SK-N-SH treated with all-trans-retinoic acid at 6 μM for 48 hours (cell line): ENCODE data around the gene HAAO.

Source experiments
- ATAC-seq: fragments of 200-7000 bp; cut with Tn5 transposase; 3 replicates; pipeline ENCODE4 v1.9.1; 2020; ENCODE audit warnings: mild to moderate bottlenecking, moderate library complexity
- ARNTL ChIP-seq: fragments of 450-650 bp; formaldehyde crosslinking; IDR thresholded peaks from 2 replicates; pipeline ENCODE4 v1.5.0; 2020; ENCODE audit warnings: low read depth, mild to moderate bottlenecking, moderate library complexity, borderline replicate concordance
- BACH2 ChIP-seq: fragments of 250-450 bp; sonication (Bioruptor Pico); IDR thresholded peaks from 2 replicates; pipeline ENCODE4 v1.9.0; 2021; ENCODE audit warnings: mild to moderate bottlenecking, borderline replicate concordance
- CSDC2 ChIP-seq: fragments of 250-450 bp; sonication (Bioruptor Pico); IDR thresholded peaks from 2 replicates; pipeline ENCODE4 v1.5.0; 2020; ENCODE audit warnings: mild to moderate bottlenecking, moderate library complexity
- CSRNP3 ChIP-seq: fragments of 250-450 bp; sonication (Bioruptor Pico); IDR thresholded peaks from 2 replicates; pipeline ENCODE4 v1.5.1; 2021; ENCODE audit warnings: mild to moderate bottlenecking, moderate library complexity
- ESRRG ChIP-seq: fragments of 250-450 bp; sonication (Bioruptor Pico); IDR thresholded peaks from 2 replicates; pipeline ENCODE4 v1.6.1; 2021; ENCODE audit warnings: mild to moderate bottlenecking
- GLIS3 ChIP-seq: fragments of 250-450 bp; sonication (Bioruptor Pico); IDR thresholded peaks from 2 replicates; pipeline ENCODE4 v1.5.0; 2020; ENCODE audit warnings: mild to moderate bottlenecking, moderate library complexity
- ISL1 ChIP-seq: fragments of 250-450 bp; sonication (Bioruptor Pico); IDR thresholded peaks from 2 replicates; pipeline ENCODE4 v2.1.2; 2022; ENCODE audit warnings: mild to moderate bottlenecking, moderate library complexity
- OSR1 ChIP-seq: fragments of 250-450 bp; sonication (Bioruptor Pico); IDR thresholded peaks from 2 replicates; pipeline ENCODE4 v1.8.0; 2022; ENCODE audit warnings: moderate library complexity, mild to moderate bottlenecking, inconsistent platforms
- PATZ1 ChIP-seq: fragments of 250-450 bp; sonication (Bioruptor Pico); IDR thresholded peaks from 2 replicates; pipeline ENCODE4 v1.8.0; 2020; ENCODE audit warnings: mild to moderate bottlenecking, moderate library complexity, borderline replicate concordance
- POU6F1 ChIP-seq: fragments of 250-450 bp; sonication (Bioruptor Pico); IDR thresholded peaks from 2 replicates; pipeline ENCODE4 v1.8.0; 2021; ENCODE audit warnings: low read depth, mild to moderate bottlenecking, moderate library complexity, borderline replicate concordance
- PPARA ChIP-seq: fragments of 250-450 bp; sonication (Bioruptor Pico); IDR thresholded peaks from 2 replicates; pipeline ENCODE4 v1.5.0; 2020; ENCODE audit warnings: mild to moderate bottlenecking, borderline replicate concordance
- RARB ChIP-seq: fragments of 250-450 bp; sonication (Bioruptor Pico); IDR thresholded peaks from 2 replicates; pipeline ENCODE4 v1.8.0; 2021; ENCODE audit warnings: mild to moderate bottlenecking, moderate library complexity
- SNAI2 ChIP-seq: fragments of 250-450 bp; sonication (Bioruptor Pico); IDR thresholded peaks from 2 replicates; pipeline ENCODE4 v1.5.0; 2020; ENCODE audit warnings: mild to moderate bottlenecking, moderate library complexity
- TCF4 ChIP-seq: fragments of 250-450 bp; sonication (Bioruptor Pico); IDR thresholded peaks from 2 replicates; pipeline ENCODE4 v1.8.0; 2021; ENCODE audit warnings: mild to moderate bottlenecking, moderate library complexity, borderline replicate concordance
- TOX ChIP-seq: fragments of 250-450 bp; sonication (Bioruptor Pico); IDR thresholded peaks from 2 replicates; pipeline ENCODE4 v1.8.0; 2021; ENCODE audit warnings: mild to moderate bottlenecking, moderate library complexity, borderline replicate concordance
- TSHZ2 ChIP-seq: fragments of 250-450 bp; sonication (Bioruptor Pico); IDR thresholded peaks from 2 replicates; pipeline ENCODE4 v1.5.0; 2020; ENCODE audit warnings: mild to moderate bottlenecking, moderate library complexity
- ZC3H10 ChIP-seq: fragments of 250-450 bp; sonication (Bioruptor Pico); IDR thresholded peaks from 2 replicates; pipeline ENCODE4 v1.5.1; 2021; ENCODE audit warnings: mild to moderate bottlenecking, moderate library complexity
- ZFP3 ChIP-seq: fragments of 250-450 bp; sonication (Bioruptor Pico); IDR thresholded peaks from 2 replicates; pipeline ENCODE4 v1.5.0; 2020; ENCODE audit warnings: mild to moderate bottlenecking, moderate library complexity
- ZFP30 ChIP-seq: fragments of 450-650 bp; formaldehyde crosslinking; IDR thresholded peaks from 2 replicates; pipeline ENCODE4 v1.5.0; 2022; ENCODE audit warnings: mild to moderate bottlenecking, moderate library complexity
- ZNF565 ChIP-seq: fragments of 450-650 bp; formaldehyde crosslinking; conservative IDR thresholded peaks from 2 replicates; pipeline ENCODE4 v1.5.0; 2020; ENCODE audit warnings: low read depth, mild to moderate bottlenecking, moderate library complexity
- ZNF70 ChIP-seq: fragments of 450-650 bp; formaldehyde crosslinking; IDR thresholded peaks from 2 replicates; pipeline ENCODE4 v1.5.0; 2020; ENCODE audit warnings: mild to moderate bottlenecking, moderate library complexity
- ZNF8 ChIP-seq: fragments of 450-650 bp; formaldehyde crosslinking; IDR thresholded peaks from 2 replicates; pipeline ENCODE4 v1.5.0; 2020; ENCODE audit warnings: mild to moderate bottlenecking, moderate library complexity

HAAO gene

GRCh38 chr2:42810971-42811811 is 18.8 kb upstream of the HAAO start:
- ATAC-seq, result no peak; the same call in 2 of the 3 replicates

GRCh38 chr2:42810121-42810970 is 18.0 kb upstream of the HAAO start:
- TF ChIP-seq SNAI2 (CRISPR knock-in tag) (no peak), PATZ1 (CRISPR knock-in tag) (no peak), OSR1 (CRISPR knock-in tag) (no peak), TOX (CRISPR knock-in tag) (no peak), ARNTL (no peak), ZNF565 (CRISPR knock-in tag) (peak; percentile 53; the same call in 1 of the 2 replicates), CSRNP3 (CRISPR knock-in tag) (no peak), GLIS3 (CRISPR knock-in tag) (peak; percentile 18; the same call in 1 of the 2 replicates), TCF4 (no peak; the same call in 1 of the 2 replicates), ISL1 (CRISPR knock-in tag) (peak; percentile 18), ZFP3 (peak; percentile 71), ZNF8 (CRISPR knock-in tag) (peak; percentile 10; the same call in 1 of the 2 replicates), PPARA (peak; percentile 19; the same call in 1 of the 2 replicates), ZNF70 (CRISPR knock-in tag) (peak; percentile 38; the same call in 1 of the 2 replicates), BACH2 (no peak)
- TF ChIP-seq, all 23 proteins: peak for 7
- peak; percentile 86 for ATAC-seq

More at GRCh38 chr2:42810971-42811811, 18.8 kb upstream of the HAAO start:
- no peak for TF ChIP-seq TCF4
- TF ChIP-seq ZFP30 (CRISPR knock-in tag), result no peak
- TF ChIP-seq ISL1 (CRISPR knock-in tag), result no peak

GRCh38 chr2:42809819-42810120 is 17.4 kb upstream of the HAAO start:
- peak; percentile 19; the same call in 1 of the 2 replicates for TF ChIP-seq TSHZ2 (CRISPR knock-in tag)
- TF ChIP-seq ISL1 (CRISPR knock-in tag), result no peak
- peak; percentile 48; the same call in 1 of the 2 replicates for TF ChIP-seq CSDC2 (CRISPR knock-in tag)
- TF ChIP-seq TOX (CRISPR knock-in tag), result no peak
- no peak for TF ChIP-seq ZFP30 (CRISPR knock-in tag)
- TF ChIP-seq OSR1 (CRISPR knock-in tag), result no peak
- peak; percentile 5; the same call in 1 of the 2 replicates for TF ChIP-seq BACH2
- TF ChIP-seq, all 23 proteins: peak for 3
- ATAC-seq, result peak; percentile 60

GRCh38 chr2:42809131-42809818 is 16.9 kb upstream of the HAAO start:
- ATAC-seq, result no peak
- TF ChIP-seq ISL1 (CRISPR knock-in tag) (peak; percentile 14; the same call in 1 of the 2 replicates), BACH2 (no peak), GLIS3 (CRISPR knock-in tag) (no peak), TSHZ2 (CRISPR knock-in tag) (no peak), PPARA (no peak), ZC3H10 (CRISPR knock-in tag) (no peak), CSDC2 (CRISPR knock-in tag) (no peak), POU6F1 (CRISPR knock-in tag) (no peak), ZFP3 (no peak), ESRRG (CRISPR knock-in tag) (peak; percentile 72; the same call in 1 of the 2 replicates), ZNF8 (CRISPR knock-in tag) (no peak), RARB (no peak)
- TF ChIP-seq, all 23 proteins: peak for 2
